Measurements from ENCODE around the gene VAMP2.
A peak's percentile ranks its signal among the peaks of the same experiment; 100 is the strongest.

VAMP2 gene

GRCh38 chr17:8143581-8144400 lies 19.0 kb downstream of the VAMP2 start:
- no peak overlapping the region for H3K4me3 Mint-ChIP-seq
- no peaks in the 10 kb centered on the region for H3K9me3 Mint-ChIP-seq
- ATAC-seq, result no peak
- DNase-seq (ENCODE audit: low spot score in 2 of 2), result peak in 1 of 2 donors; percentile 3
- peak overlapping the region; percentile 68 for H3K27ac Mint-ChIP-seq
- no peaks in the 10 kb centered on the region for H3K36me3 Mint-ChIP-seq
- peaks cover 20% of the 10 kb centered on the region for H3K4me1 Mint-ChIP-seq

GRCh38 chr17:8142887-8143580 lies 19.7 kb downstream of the VAMP2 start:
- no peak for ATAC-seq
- Mint-ChIP-seq H3K4me3 (no peak overlapping the region), H3K36me3 (no peaks in the 10 kb centered on the region), H3K27ac (no peak overlapping the region), H3K4me1 (peaks cover 14% of the 10 kb centered on the region), H3K9me3 (no peaks in the 10 kb centered on the region)
- no peak for DNase-seq (ENCODE audit: low spot score in 2 of 2)

- Mint-ChIP-seq H3K9me3 (no peaks in the 10 kb centered on the region), H3K4me3 (no peak overlapping the region), H3K36me3 (no peaks in the 10 kb centered on the region), H3K27ac (no peak overlapping the region), H3K4me1 (peaks cover 14% of the 10 kb centered on the region)
- ATAC-seq (no peak), DNase-seq (ENCODE audit: low spot score in 2 of 2) (peak in 1 of 2 donors; percentile 2)
These were observed 20.4 kb downstream of the VAMP2 start for GRCh38 chr17:8142158-8142886.

- Mint-ChIP-seq H3K4me3 (no peak overlapping the region), H3K4me1 (peaks cover 10% of the 10 kb centered on the region), H3K9me3 (no peaks in the 10 kb centered on the region), H3K36me3 (no peaks in the 10 kb centered on the region), H3K27ac (no peak overlapping the region)
- ATAC-seq, result no peak
- DNase-seq (ENCODE audit: low spot score in 2 of 2), result no peak
These were observed 21.0 kb downstream of the VAMP2 start for GRCh38 chr17:8141741-8142140.

- peaks cover 3% of the 10 kb centered on the region for H3K4me1 Mint-ChIP-seq
- H3K27ac Mint-ChIP-seq, result peak overlapping the region; percentile 73
- H3K9me3 Mint-ChIP-seq, result no peaks in the 10 kb centered on the region
- ATAC-seq (no peak), DNase-seq (ENCODE audit: low spot score in 2 of 2) (no peak)
- no peaks in the 10 kb centered on the region for H3K36me3 Mint-ChIP-seq
- H3K4me3 Mint-ChIP-seq, result no peak overlapping the region
These were observed 21.7 kb downstream of the VAMP2 start for GRCh38 chr17:8141045-8141444.

GRCh38 chr17:8140065-8141029 lies 22.4 kb downstream of the VAMP2 start:
- no peak overlapping the region for H3K4me3 Mint-ChIP-seq
- H3K27ac Mint-ChIP-seq, result peak overlapping the region; percentile 73
- DNase-seq (ENCODE audit: low spot score in 2 of 2) (no peak), ATAC-seq (no peak)
- H3K36me3 Mint-ChIP-seq, result no peaks in the 10 kb centered on the region
- H3K9me3 Mint-ChIP-seq, result no peaks in the 10 kb centered on the region
- no peaks in the 10 kb centered on the region for H3K4me1 Mint-ChIP-seq

GRCh38 chr17:8138672-8139371 lies 23.9 kb downstream of the VAMP2 start:
- peak; percentile 96 to 100 for DNase-seq (ENCODE audit: low spot score in 2 of 2)
- Mint-ChIP-seq H3K4me3 (no peak overlapping the region), H3K9me3 (no peaks in the 10 kb centered on the region), H3K27ac (no peak overlapping the region), H3K36me3 (peaks cover 6% of the 10 kb centered on the region), H3K4me1 (no peaks in the 10 kb centered on the region)
- peak; percentile 95 for ATAC-seq

GRCh38 chr17:8138374-8138671 lies 24.4 kb downstream of the VAMP2 start:
- ATAC-seq, result no peak
- peaks cover 6% of the 10 kb centered on the region for H3K36me3 Mint-ChIP-seq
- no peaks in the 10 kb centered on the region for H3K4me1 Mint-ChIP-seq
- DNase-seq (ENCODE audit: low spot score in 2 of 2), result no peak
- H3K27ac Mint-ChIP-seq, result no peak overlapping the region
- H3K9me3 Mint-ChIP-seq, result no peaks in the 10 kb centered on the region
- H3K4me3 Mint-ChIP-seq, result no peak overlapping the region

- no peak overlapping the region for H3K27ac Mint-ChIP-seq
- H3K4me3 Mint-ChIP-seq, result no peak overlapping the region
- no peaks in the 10 kb centered on the region for H3K9me3 Mint-ChIP-seq
- no peak for DNase-seq (ENCODE audit: low spot score in 2 of 2)
- no peaks in the 10 kb centered on the region for H3K4me1 Mint-ChIP-seq
- ATAC-seq, result no peak
- peaks cover 6% of the 10 kb centered on the region for H3K36me3 Mint-ChIP-seq
These were observed 24.9 kb downstream of the VAMP2 start for GRCh38 chr17:8137645-8138373.

GRCh38 chr17:8133941-8134340 lies 28.8 kb downstream of the VAMP2 start:
- ATAC-seq, result no peak
- no peak for DNase-seq (ENCODE audit: low spot score in 2 of 2)
- no peaks in the 10 kb centered on the region for H3K9me3 Mint-ChIP-seq
- no peak overlapping the region for H3K4me3 Mint-ChIP-seq
- H3K27ac Mint-ChIP-seq, result no peak overlapping the region
- H3K4me1 Mint-ChIP-seq, result no peaks in the 10 kb centered on the region
- H3K36me3 Mint-ChIP-seq, result peaks cover 6% of the 10 kb centered on the region

- no peaks in the 10 kb centered on the region for H3K4me1 Mint-ChIP-seq
- H3K4me3 Mint-ChIP-seq, result no peak overlapping the region
- H3K27ac Mint-ChIP-seq, result no peak overlapping the region
- no peak for ATAC-seq
- no peak for DNase-seq (ENCODE audit: low spot score in 2 of 2)
- peaks cover 6% of the 10 kb centered on the region for H3K36me3 Mint-ChIP-seq
- H3K9me3 Mint-ChIP-seq, result no peaks in the 10 kb centered on the region
These were observed 29.3 kb downstream of the VAMP2 start for GRCh38 chr17:8133399-8133798.

GRCh38 chr17:8131844-8132441 lies 30.8 kb downstream of the VAMP2 start:
- no peak for DNase-seq (ENCODE audit: low spot score in 2 of 2)
- H3K36me3 Mint-ChIP-seq, result peaks cover 7% of the 10 kb centered on the region
- no peak overlapping the region for H3K27ac Mint-ChIP-seq
- H3K4me3 Mint-ChIP-seq, result no peak overlapping the region
- no peaks in the 10 kb centered on the region for H3K9me3 Mint-ChIP-seq
- ATAC-seq, result peak; percentile 87
- peaks cover 5% of the 10 kb centered on the region for H3K4me1 Mint-ChIP-seq

GRCh38 chr17:8128125-8128784 lies 34.5 kb downstream of the VAMP2 start:
- ATAC-seq (no peak), DNase-seq (ENCODE audit: low spot score in 2 of 2) (no peak)
- peaks cover 42% of the 10 kb centered on the region for H3K4me1 Mint-ChIP-seq
- H3K4me3 Mint-ChIP-seq, result no peak overlapping the region
- H3K27ac Mint-ChIP-seq, result no peak overlapping the region
- H3K36me3 Mint-ChIP-seq, result peaks cover 32% of the 10 kb centered on the region
- H3K9me3 Mint-ChIP-seq, result no peaks in the 10 kb centered on the region

Measured in stimulated activated effector memory CD8-positive, alpha-beta T cell treated with anti-CD3 and anti-CD28 coated beads, Interleukin-12 subunit alpha, Interleukin-12 subunit beta, amount 100 ng/mL, for 72 hours (primary cell).